HepG2 (cell line): Measurements from ENCODE around the gene BATF2. TPM values are rescaled to one million over a fixed set of nuclear protein-coding genes. Genes with fewer than 3 reads are reported as not detected.
A peak's percentile ranks its signal among the peaks of the same experiment; 100 is the strongest.

Source experiments
- AHDC1 ChIP-seq: sonication (generic); formaldehyde crosslinking; IDR thresholded peaks from 2 replicates; pipeline ENCODE4 v1.5.1; 2020; ENCODE audit warnings: mild to moderate bottlenecking, missing genetic modification reagents, borderline replicate concordance
- BHLHE40 ChIP-seq: IDR thresholded peaks from 2 replicates; pipeline ENCODE4 v1.6.1; 2011; ENCODE audit warnings: low read length, improper control_type of control experiment
- CHD2 ChIP-seq: IDR thresholded peaks from 2 replicates; pipeline ENCODE4 v1.6.1; 2011; ENCODE audit warnings: low read depth, low read length, improper control_type of control experiment
- GABPB1 ChIP-seq: IDR thresholded peaks from 2 replicates; pipeline ENCODE4 v1.6.1; 2016; ENCODE audit warnings: mild to moderate bottlenecking, missing genetic modification reagents, moderate library complexity, missing compliant biosample characterization
- HDAC1 ChIP-seq: sonication (generic); formaldehyde crosslinking; IDR thresholded peaks from 2 replicates; pipeline ENCODE4 v1.5.1; 2020; ENCODE audit warnings: mild to moderate bottlenecking, missing genetic modification reagents
- HIVEP1 ChIP-seq: sonication (generic); formaldehyde crosslinking; IDR thresholded peaks from 2 replicates; pipeline ENCODE4 v1.4.0; 2020; ENCODE audit warnings: mild to moderate bottlenecking, missing genetic modification reagents
- HMGA1 ChIP-seq: sonication (generic); formaldehyde crosslinking; conservative IDR thresholded peaks from 2 replicates; pipeline ENCODE4 v1.4.0; 2020; ENCODE audit warnings: missing genetic modification reagents
- JUN ChIP-seq: sonication (generic); formaldehyde crosslinking; IDR thresholded peaks from 2 replicates; pipeline ENCODE4 v1.4.0; 2020; ENCODE audit warnings: mild to moderate bottlenecking, missing genetic modification reagents
- MIER2 ChIP-seq: IDR thresholded peaks from 2 replicates; pipeline ENCODE4 v1.6.1; 2016; ENCODE audit warnings: missing biosample characterization, missing genetic modification reagents
- MTF2 ChIP-seq: sonication (generic); formaldehyde crosslinking; IDR thresholded peaks from 2 replicates; pipeline ENCODE4 v1.5.0; 2020; ENCODE audit warnings: missing genetic modification reagents, borderline replicate concordance
- NR2F6 ChIP-seq, 2 experiments: IDR thresholded peaks; 2 replicates each; pipeline ENCODE4 v1.6.1; 2016; ENCODE audit warnings: antibody characterized with exemption in 1 of 2, mild to moderate bottlenecking in 1 of 2
- PHF21A ChIP-seq: sonication (generic); formaldehyde crosslinking; IDR thresholded peaks from 2 replicates; pipeline ENCODE4 v1.5.0; 2020; ENCODE audit warnings: mild to moderate bottlenecking, missing genetic modification reagents
- RARA ChIP-seq: IDR thresholded peaks from 2 replicates; pipeline ENCODE4 v1.6.1; 2016; ENCODE audit warnings: missing genetic modification reagents, missing compliant biosample characterization
- SSRP1 ChIP-seq: IDR thresholded peaks from 2 replicates; pipeline ENCODE4 v1.6.1; 2016; ENCODE audit warnings: control low read depth
- STAG1 ChIP-seq: sonication (generic); formaldehyde crosslinking; IDR thresholded peaks from 2 replicates; pipeline ENCODE4 v1.4.0; 2020; ENCODE audit warnings: missing genetic modification reagents
- TOE1 ChIP-seq: sonication (generic); formaldehyde crosslinking; IDR thresholded peaks from 2 replicates; pipeline ENCODE4 v1.4.0; 2020; ENCODE audit warnings: mild to moderate bottlenecking, missing genetic modification reagents
- ZMYM2 ChIP-seq: sonication (generic); formaldehyde crosslinking; IDR thresholded peaks from 2 replicates; pipeline ENCODE4 v1.8.0; 2022; ENCODE audit warnings: mild to moderate bottlenecking, missing genetic modification reagents
- ZNF124 ChIP-seq: sonication (generic); formaldehyde crosslinking; IDR thresholded peaks from 2 replicates; pipeline ENCODE4 v1.4.0; 2020; ENCODE audit warnings: missing genetic modification reagents
- ZNF160 ChIP-seq: sonication (generic); formaldehyde crosslinking; IDR thresholded peaks from 2 replicates; pipeline ENCODE4 v1.8.0; 2022; ENCODE audit warnings: mild to moderate bottlenecking, inconsistent platforms, missing genetic modification reagents
- ZNF510 ChIP-seq: sonication (generic); formaldehyde crosslinking; IDR thresholded peaks from 2 replicates; pipeline ENCODE4 v1.4.0; 2020; ENCODE audit warnings: low read depth, mild to moderate bottlenecking, missing genetic modification reagents
- ZNF616 ChIP-seq: sonication (generic); formaldehyde crosslinking; IDR thresholded peaks from 2 replicates; pipeline ENCODE4 v1.5.0; 2020; ENCODE audit warnings: low read depth, mild to moderate bottlenecking, missing genetic modification reagents
- ZNF724P ChIP-seq: sonication (generic); formaldehyde crosslinking; IDR thresholded peaks from 2 replicates; pipeline ENCODE4 v1.8.0; 2022; ENCODE audit warnings: missing genetic modification reagents, borderline replicate concordance
- ZNF773 ChIP-seq: sonication (generic); formaldehyde crosslinking; IDR thresholded peaks from 2 replicates; pipeline ENCODE4 v1.4.0; 2020; ENCODE audit warnings: missing genetic modification reagents, borderline replicate concordance
- ZSCAN12 ChIP-seq: sonication (generic); formaldehyde crosslinking; IDR thresholded peaks from 2 replicates; pipeline ENCODE4 v1.9.0; 2021; ENCODE audit warnings: mild to moderate bottlenecking, missing genetic modification reagents
- polyA plus RNA-seq, 8 experiments: library from polyadenylated mRNA; depleted of rRNA in 3 of 8; stranded (reverse) in 7 of 8; unstranded in 1 of 8; fragments of >200 nt; fragmentation: Illumina TruSeq in 4 of 8; extraction: Trizol in 4 of 8; gene quantifications; 2 replicates each; pipeline versions ENCODE4 v1.2.1 to v1.2.3, GENCODE V29; 2011 to 2016; ENCODE audit warnings: low read depth in 4 of 8, missing spikeins in 1 of 8, mixed read lengths in 1 of 8; ENCODE audit not compliant: insufficient read depth in 1 of 8
- total RNA-seq, 5 experiments: library from RNA; depleted of rRNA; stranded (reverse); fragments of >200 nt; fragmentation: Illumina TruSeq; extraction: Trizol; gene quantifications; 2 replicates each; pipeline ENCODE4 v1.2.3, GENCODE V29; 2016; ENCODE audit warnings: low read depth in 1 of 5

The BATF2 gene
- total and polyA plus RNA-seq, 2 of the 13 experiments (the other 11 are each of a cell fraction or from before 2014, with no cell fraction given): 2.8 to 3.9 TPM

- TF ChIP-seq NR2F6 (IDR thresholded peaks at IDR 0.05) (peak; percentile 48; the same call in 1 of the 2 replicates), NR2F6 (CRISPR knock-in tag; IDR thresholded peaks at IDR 0.05) (peak; percentile 56; the same call in 1 of the 2 replicates), ZNF773 (CRISPR knock-in tag) (no peak), JUN (CRISPR knock-in tag) (no peak), ZNF510 (CRISPR knock-in tag) (no peak), HDAC1 (CRISPR knock-in tag) (peak; percentile 90), GABPB1 (CRISPR knock-in tag) (peak; percentile 84), MIER2 (CRISPR knock-in tag) (peak; percentile 75; the same call in 1 of the 2 replicates), SSRP1 (CRISPR knock-in tag) (0 out of 2 replicates have a peak, but pooled peaks have one; percentile 35), ZNF616 (0 out of 2 replicates have a peak, but pooled peaks have one; percentile 41), TOE1 (CRISPR knock-in tag) (peak; percentile 24; the same call in 1 of the 2 replicates), ZNF724P (no peak), AHDC1 (CRISPR knock-in tag) (no peak), ZSCAN12 (CRISPR knock-in tag) (no peak), RARA (CRISPR knock-in tag) (peak; percentile 48), BHLHE40 (peak; percentile 88), CHD2 (no peak), HIVEP1 (CRISPR knock-in tag) (peak; percentile 88), MTF2 (CRISPR knock-in tag) (no peak), HMGA1 (no peak), PHF21A (peak; percentile 92), ZNF124 (peak; percentile 61; the same call in 1 of the 2 replicates), ZNF160 (CRISPR knock-in tag) (no peak), STAG1 (peak; percentile 70), ZMYM2 (CRISPR knock-in tag) (0 out of 2 replicates have a peak, but pooled peaks have one; percentile 62)
Observed at GRCh38 chr11:64996710-64997380, at the start of gene BATF2 (continued).
